Stimulated activated CD4-positive, alpha-beta T cell treated with anti-CD3 and anti-CD28 coated beads, Interleukin-4, amount 100 ng/mL, for 1 hour (primary cell): ENCODE data around the gene CALHM1.

Experiments used
- DNase-seq: peaks from one replicate; pipeline ENCODE4 v3.0.0-alpha.2; 2020

Gene CALHM1

GRCh38 chr10:103454026-103454425 lies 4.7 kb downstream of the CALHM1 start:
- DNase-seq, result no peak

- DNase-seq, result no peak
Observed at GRCh38 chr10:103452506-103453230, 6.0 kb downstream of the CALHM1 start.

GRCh38 chr10:103451831-103452505 lies 6.7 kb downstream of the CALHM1 start, which contains the start of gene CALHM2:
Gene CALHM2 (minus strand): TSS chr10:103452370. CDS start chr10:103449941, 2,429 bp downstream.
- peak; percentile 66 for DNase-seq

GRCh38 chr10:103451091-103451813 lies 7.4 kb downstream of the CALHM1 start:
- DNase-seq, result peak; percentile 33

GRCh38 chr10:103450201-103450695 lies 8.5 kb downstream of the CALHM1 start:
- no peak for DNase-seq

- DNase-seq, result no peak
Observed at GRCh38 chr10:103449208-103450144, 9.2 kb downstream of the CALHM1 start.

- DNase-seq, result no peak
Observed at GRCh38 chr10:103448746-103449145, 10.0 kb downstream of the CALHM1 start.

- no peak for DNase-seq
Observed at GRCh38 chr10:103447187-103447586, 11.5 kb downstream of the CALHM1 start.

GRCh38 chr10:103445767-103446567 lies 12.7 kb downstream of the CALHM1 start:
- DNase-seq, result no peak

- DNase-seq, result no peak
Observed at GRCh38 chr10:103445366-103445765, 13.3 kb downstream of the CALHM1 start.

- DNase-seq, result no peak
Observed at GRCh38 chr10:103444478-103444877, 14.2 kb downstream of the CALHM1 start.

- no peak for DNase-seq
Observed at GRCh38 chr10:103443475-103444185, 15.1 kb downstream of the CALHM1 start.

- no peak for DNase-seq
Observed at GRCh38 chr10:103442031-103442461, 16.7 kb downstream of the CALHM1 start.

- DNase-seq, result no peak
Observed at GRCh38 chr10:103441611-103442010, 17.1 kb downstream of the CALHM1 start.

GRCh38 chr10:103441206-103441605 lies 17.5 kb downstream of the CALHM1 start:
- no peak for DNase-seq

- DNase-seq, result no peak
Observed at GRCh38 chr10:103440416-103440815, 18.3 kb downstream of the CALHM1 start.

- DNase-seq, result no peak
Observed at GRCh38 chr10:103439776-103440175, 18.9 kb downstream of the CALHM1 start.

- DNase-seq, result no peak
Observed at GRCh38 chr10:103433858-103434257, 24.8 kb downstream of the CALHM1 start.

- DNase-seq, result no peak
Observed at GRCh38 chr10:103431902-103432301, 26.8 kb downstream of the CALHM1 start.

- no peak for DNase-seq
Observed at GRCh38 chr10:103429647-103430046, 29.1 kb downstream of the CALHM1 start.
